Hepatocyte (in vitro differentiated cells): ENCODE data around the gene DOCK2. TPM values are rescaled to one million over a fixed set of nuclear protein-coding genes. Genes with fewer than 3 reads are reported as not detected.
"Not testable (repeated sequence)": the region's sequence is repeated elsewhere in the genome, so short reads cannot be mapped to it uniquely, and the experiment has no call there.

Experiments used
- DNase-seq: peaks from one replicate; pipeline ENCODE4 v3.0.0-alpha.2; 2016; ENCODE audit warnings: low spot score
- H2AFZ ChIP-seq: fragments of 200-600 bp; sonication (generic); 2 replicates; pipeline ENCODE4 v1.6.0; 2016; ENCODE audit warnings: antibody characterized with exemption, mild to moderate bottlenecking
- H3K27ac ChIP-seq: fragments of 200-600 bp; sonication (generic); 2 replicates; pipeline ENCODE4 v1.5.1; 2016; ENCODE audit warnings: mild to moderate bottlenecking
- H3K27me3 ChIP-seq: fragments of 200-600 bp; sonication (generic); 2 replicates; pipeline ENCODE4 v1.6.1; 2016
- H3K36me3 ChIP-seq: fragments of 200-600 bp; sonication (generic); replicated peaks from 2 replicates; pipeline ENCODE4 v1.5.1; 2016; ENCODE audit warnings: low read depth; ENCODE audit not compliant: insufficient read depth
- H3K4me1 ChIP-seq: fragments of 200-600 bp; sonication (generic); 2 replicates; pipeline ENCODE4 v1.5.1; 2016; ENCODE audit warnings: mild to moderate bottlenecking, moderate library complexity; ENCODE audit not compliant: insufficient read depth
- H3K4me2 ChIP-seq: fragments of 200-600 bp; sonication (generic); 2 replicates; pipeline ENCODE4 v1.6.0; 2016
- H3K4me3 ChIP-seq: fragments of 200-600 bp; sonication (generic); 2 replicates; pipeline ENCODE4 v1.5.1; 2016; ENCODE audit warnings: mild to moderate bottlenecking
- H3K79me2 ChIP-seq: fragments of 200-600 bp; sonication (generic); 2 replicates; pipeline ENCODE4 v1.6.0; 2017; ENCODE audit warnings: mild to moderate bottlenecking
- H3K9me2 ChIP-seq: fragments of 200-600 bp; sonication (generic); replicated peaks from 2 replicates; pipeline ENCODE4 v1.6.0; 2017; ENCODE audit warnings: mild to moderate bottlenecking; ENCODE audit not compliant: insufficient read depth
- H3K9me3 ChIP-seq: fragments of 200-600 bp; sonication (generic); 2 replicates; pipeline ENCODE4 v1.5.1; 2016; ENCODE audit warnings: low read depth, mild to moderate bottlenecking
- H4K20me1 ChIP-seq: fragments of 200-600 bp; sonication (generic); 2 replicates; pipeline ENCODE4 v1.6.0; 2016; ENCODE audit warnings: mild to moderate bottlenecking; ENCODE audit not compliant: insufficient read depth, poor library complexity, severe bottlenecking
- CTCF ChIP-seq: fragments of 200-600 bp; sonication (generic); IDR thresholded peaks from 2 replicates; pipeline ENCODE4 v1.5.1; 2016; ENCODE audit warnings: antibody characterized with exemption, mild to moderate bottlenecking; ENCODE audit not compliant: poor library complexity
- EZH2 ChIP-seq: fragments of 200-600 bp; sonication (generic); IDR thresholded peaks from 2 replicates; pipeline ENCODE4 v1.6.1; 2016; ENCODE audit warnings: antibody characterized with exemption, mild to moderate bottlenecking, borderline replicate concordance
- EZH2phosphoT487 ChIP-seq: fragments of 200-600 bp; sonication (generic); IDR thresholded peaks from one replicate; pipeline ENCODE4 v1.6.1; 2018; ENCODE audit warnings: antibody characterized with exemption, mild to moderate bottlenecking, low read depth, moderate library complexity; ENCODE audit not compliant: unreplicated experiment, severe bottlenecking
- WGBS: methylation state at CpG from one replicate; pipeline ENCODE4 v1.1.6; 2016; ENCODE audit warnings: low lambda C conversion rate; ENCODE audit errors: missing lambda C conversion rate; 5-methylcytosine and 5-hydroxymethylcytosine counted together
- polyA plus RNA-seq: library from polyadenylated mRNA; unstranded; fragments of >200 nt; fragmentation: Nextera tagmentation; extraction: Ambion mirVana; gene quantifications from 2 replicates; pipeline ENCODE4 v1.2.1, GENCODE V29; 2016
- total RNA-seq: library from RNA; depleted of rRNA; stranded (reverse); fragments of >200 nt; gene quantifications from 2 replicates; pipeline ENCODE4 v1.2.3, GENCODE V29; 2014

DOCK2 gene
- total and polyA plus RNA-seq, 2 experiments from 2014 or later: 0.60 TPM; not detected in 1

- no peak for DNase-seq
- peaks cover 6% of the 10 kb centered on the region for H3K27me3 ChIP-seq
- no peak overlapping the region for H3K4me2 ChIP-seq
- H3K4me3 ChIP-seq: no peak overlapping the region
- H4K20me1 ChIP-seq: no peaks in the 10 kb centered on the region
- H3K79me2 ChIP-seq: no peaks in the 10 kb centered on the region
- no peaks in the 10 kb centered on the region for H3K36me3 ChIP-seq
- H3K4me1 ChIP-seq: no peaks in the 10 kb centered on the region
- no peaks in the 10 kb centered on the region for H3K9me2 ChIP-seq
- TF ChIP-seq EZH2 (no peak), CTCF (no peak), EZH2phosphoT487 (no peak)
- no peak overlapping the region for H3K27ac ChIP-seq
- no peak overlapping the region for H2AFZ ChIP-seq
- no peaks in the 10 kb centered on the region for H3K9me3 ChIP-seq
These were observed 195.8 kb downstream of the DOCK2 start for GRCh38 chr5:169832845-169833244.

- H2AFZ ChIP-seq, H3K27me3 ChIP-seq, H3K9me3 ChIP-seq, H3K9me2 ChIP-seq, H3K4me1 ChIP-seq, H3K79me2 ChIP-seq, H3K27ac ChIP-seq, H3K4me3 ChIP-seq, H3K36me3 ChIP-seq, H3K4me2 ChIP-seq, H4K20me1 ChIP-seq: not testable (repeated sequence)
- 93% methylated on average over 2 of the region's 2 CpGs for WGBS
- peak; percentile 25 for DNase-seq
These were observed 196.7 kb downstream of the DOCK2 start for GRCh38 chr5:169833681-169834292.

- not testable (repeated sequence) for H3K79me2 ChIP-seq, H3K9me2 ChIP-seq, H3K4me1 ChIP-seq, DNase-seq, H3K4me3 ChIP-seq, H3K27ac ChIP-seq, H4K20me1 ChIP-seq, H3K4me2 ChIP-seq, H3K36me3 ChIP-seq, H3K27me3 ChIP-seq, H3K9me3 ChIP-seq, H2AFZ ChIP-seq
- WGBS: 74% methylated on average over 1 of the region's 1 CpG
These were observed 197.5 kb downstream of the DOCK2 start for GRCh38 chr5:169834540-169834939.

GRCh38 chr5:169836835-169837536 is 199.9 kb downstream of the DOCK2 start:
- Histone ChIP-seq H3K27me3 (peaks cover 10% of the 10 kb centered on the region), H3K4me2 (no peak overlapping the region), H4K20me1 (no peaks in the 10 kb centered on the region), H3K79me2 (no peaks in the 10 kb centered on the region), H2AFZ (no peak overlapping the region), H3K9me3 (no peaks in the 10 kb centered on the region), H3K36me3 (no peaks in the 10 kb centered on the region), H3K4me3 (no peak overlapping the region), H3K4me1 (no peaks in the 10 kb centered on the region), H3K9me2 (no peaks in the 10 kb centered on the region), H3K27ac (no peak overlapping the region)
- TF ChIP-seq EZH2phosphoT487 (no peak), CTCF (no peak), EZH2 (no peak)
- no peak for DNase-seq
- 55% methylated on average over 3 of the region's 3 CpGs for whole genome bisulfite sequencing
